HG03196 (cell line): ENCODE measurements around the gene GLCE.

ENCODE experiments used
- ATAC-seq: cut with Tn5 transposase; IDR thresholded peaks from one replicate; pipeline ENCODE4 v1.9.1; 2021; ENCODE audit not compliant: unreplicated experiment

GLCE gene

DNA sequence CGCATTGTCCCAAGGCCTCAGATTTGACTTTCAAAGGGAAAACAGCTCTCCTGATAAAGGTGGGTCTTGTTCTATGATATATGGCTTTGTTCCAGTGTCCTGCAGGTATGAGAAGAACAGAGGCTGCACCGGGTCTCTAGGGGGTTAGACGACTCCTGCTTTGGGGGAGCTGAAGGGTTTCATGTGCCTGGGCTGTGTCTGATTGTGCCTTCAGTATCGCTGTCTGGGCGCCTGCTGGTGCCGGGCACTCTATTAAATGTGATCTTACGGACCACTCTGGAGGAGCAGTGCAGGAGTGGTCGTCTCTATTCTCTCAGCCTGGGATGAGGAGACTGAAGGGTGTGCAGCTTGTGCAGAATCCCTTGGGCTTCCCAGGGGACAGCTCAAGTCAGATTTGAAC lies 154.3 kb downstream of the GLCE start:
- no peak for ATAC-seq

DNA sequence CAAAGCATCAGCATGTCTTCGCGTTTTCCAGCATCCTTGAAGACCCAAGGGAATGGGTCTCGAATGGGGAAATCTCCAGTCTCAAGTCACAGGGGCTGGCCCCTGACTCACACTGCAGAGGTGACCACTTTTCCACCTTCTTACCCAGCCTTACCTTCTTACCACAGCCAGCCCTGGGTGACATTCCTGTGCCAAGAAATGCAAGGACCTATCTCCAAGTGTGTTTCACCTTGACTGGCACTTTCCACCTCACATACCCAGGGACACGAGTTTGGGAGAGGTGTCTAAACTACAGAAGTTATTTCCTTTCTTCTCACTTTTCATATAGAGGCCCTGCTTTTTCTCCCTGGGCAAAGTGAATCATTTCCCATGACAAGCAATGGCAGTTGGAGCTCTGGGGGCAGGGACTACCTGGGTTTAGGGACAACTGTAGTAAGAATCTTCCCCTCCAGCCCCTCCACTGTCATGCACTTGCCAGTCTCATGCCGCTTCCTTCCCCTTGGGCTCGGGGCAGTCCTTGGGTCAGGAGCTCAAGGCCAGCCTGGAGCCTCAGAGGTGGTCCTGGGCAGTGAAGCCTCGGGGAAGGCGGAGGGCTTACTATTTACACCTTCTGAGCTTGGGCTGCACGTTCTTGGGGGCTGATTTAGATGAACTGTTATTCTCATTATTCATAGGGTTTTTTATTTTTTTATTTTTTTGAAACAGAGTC lies 155.1 kb downstream of the GLCE start:
- ATAC-seq, result no peak

DNA sequence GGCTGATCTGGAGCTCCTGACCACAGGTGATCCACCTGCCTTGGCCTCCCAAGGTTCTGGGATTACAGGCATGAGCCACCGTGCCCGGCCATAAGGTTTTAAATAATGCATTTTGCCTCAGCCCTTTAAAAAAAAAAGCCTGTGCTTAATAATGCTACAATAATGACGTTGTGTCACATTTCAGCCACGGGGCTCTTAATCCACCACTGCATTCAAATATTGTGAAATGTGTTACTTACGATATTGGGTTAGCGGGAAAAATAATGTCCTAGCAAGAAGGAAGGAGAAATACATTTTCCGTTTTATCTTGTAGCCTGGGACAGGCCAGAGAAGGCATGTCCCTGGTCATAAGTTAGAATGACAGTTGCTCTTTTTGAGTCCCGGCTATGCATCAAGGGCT lies 155.9 kb downstream of the GLCE start:
- ATAC-seq, result no peak

DNA sequence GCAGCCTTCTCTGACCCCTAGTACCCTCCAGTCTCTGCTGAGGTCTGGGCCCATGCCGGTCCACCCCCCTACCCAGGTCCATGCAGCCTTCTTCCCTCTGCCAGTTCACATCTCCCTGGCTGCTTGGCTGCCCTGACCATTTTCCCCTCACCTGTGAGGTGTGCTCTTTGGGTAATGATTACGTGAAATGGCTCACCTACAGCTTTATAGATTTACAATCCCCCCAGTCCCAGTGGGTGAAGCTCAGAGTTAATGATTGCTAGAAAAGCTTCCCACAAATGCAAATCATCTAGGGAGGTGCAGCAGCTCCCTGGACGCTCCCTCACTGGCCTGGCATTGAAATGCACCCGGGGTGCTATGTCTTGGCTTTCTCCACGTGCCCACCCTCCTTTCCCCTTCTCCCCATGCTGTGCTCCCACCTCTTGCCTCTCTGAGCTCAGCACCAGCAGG lies 157.0 kb downstream of the GLCE start:
- ATAC-seq, result no peak

DNA sequence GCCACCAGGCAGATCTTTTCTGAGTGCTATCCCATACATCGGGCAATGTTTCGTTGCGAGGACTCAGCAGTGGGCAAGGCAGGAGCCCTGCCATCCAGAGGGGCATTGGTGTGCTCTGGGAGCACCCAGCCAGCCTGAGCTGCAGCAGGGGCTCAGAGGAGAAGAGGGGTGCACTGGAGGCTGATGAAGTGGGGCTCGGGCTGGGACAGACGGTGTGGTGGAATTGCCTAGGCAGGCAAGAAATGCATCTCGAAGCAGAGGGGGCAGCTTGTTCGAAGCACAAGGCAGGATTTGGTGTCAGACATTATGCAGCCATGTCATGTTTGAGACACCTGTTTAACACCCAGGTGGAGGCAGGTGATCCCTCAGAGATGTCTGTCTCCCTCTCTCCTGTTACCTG lies 157.6 kb downstream of the GLCE start:
- no peak for ATAC-seq

DNA sequence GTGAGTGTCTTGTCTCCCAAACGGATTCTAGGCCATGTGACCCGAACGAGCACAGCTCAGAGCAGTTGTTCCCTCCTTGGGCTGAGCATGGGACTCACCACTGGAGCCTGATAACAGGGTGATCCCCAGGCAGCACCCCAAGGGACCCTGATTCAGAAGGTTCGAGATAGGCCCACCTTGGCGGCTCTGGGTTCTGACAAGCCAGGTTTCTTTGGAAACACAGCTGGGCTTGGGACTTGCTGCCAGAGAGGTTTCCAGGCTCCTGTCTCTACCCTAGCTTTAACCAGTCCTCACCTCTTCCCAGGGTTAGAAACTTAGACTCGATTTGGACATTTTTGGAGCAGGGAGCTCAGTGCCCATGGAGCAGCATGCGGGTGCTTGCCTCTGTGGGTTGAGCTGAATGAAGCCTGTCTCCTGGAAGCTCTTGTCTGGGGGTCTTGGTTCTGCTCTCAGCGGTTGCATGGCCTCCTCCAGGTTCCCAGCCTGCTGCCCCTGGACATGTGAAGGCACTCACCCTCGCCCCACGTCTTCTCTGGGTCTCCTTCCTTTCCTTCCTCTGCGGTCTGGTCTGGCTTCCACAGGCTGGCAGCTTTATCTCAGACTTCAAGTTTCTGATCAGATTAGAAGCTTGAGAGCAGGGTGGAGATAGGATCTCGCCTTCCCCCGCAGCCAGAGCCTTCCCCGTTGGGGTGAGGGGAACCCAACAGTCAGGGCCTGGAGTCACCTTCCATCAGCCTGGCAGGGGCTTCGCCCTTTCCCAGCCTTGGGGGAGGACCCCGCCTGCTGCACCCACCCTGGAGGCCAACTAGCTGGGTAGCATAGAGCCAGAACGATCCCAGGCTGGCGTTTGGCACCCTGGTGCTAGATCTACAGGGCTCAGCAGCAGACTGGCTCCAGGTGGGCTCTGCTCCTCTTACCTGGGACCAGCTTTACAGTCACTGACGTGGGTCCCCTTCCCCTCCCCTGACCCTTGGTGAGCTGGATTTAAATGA lies 159.2 kb downstream of the GLCE start:
- no peak for ATAC-seq

DNA sequence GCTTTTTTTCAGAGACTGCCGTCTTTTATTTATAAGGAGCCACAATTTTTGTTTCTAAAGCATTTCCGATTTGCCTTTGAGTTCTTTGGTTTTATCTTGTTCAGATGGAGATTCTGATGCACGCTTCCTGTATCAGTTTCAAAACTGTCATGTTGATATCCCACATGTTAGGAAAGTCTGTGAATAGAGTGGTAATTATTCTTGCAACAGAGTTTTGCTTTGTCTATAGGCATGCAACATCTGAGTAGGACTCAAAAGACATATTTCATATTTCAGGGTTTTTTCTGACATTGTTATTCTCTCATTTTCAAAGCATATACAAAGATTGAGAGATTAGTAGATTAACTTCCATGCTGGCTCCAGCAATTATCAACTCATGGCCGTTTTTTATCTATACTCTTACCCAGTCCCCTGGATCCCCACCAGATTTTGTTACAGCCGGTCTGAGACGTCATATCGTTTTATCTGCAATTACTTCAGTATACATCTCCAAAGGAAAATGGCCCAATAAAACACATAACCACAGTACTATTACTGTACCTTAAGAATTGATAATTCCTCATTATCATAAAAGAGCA lies 160.6 kb downstream of the GLCE start:
- no peak for ATAC-seq
